Left lung (tissue), 10 donors: ENCODE data around the gene PADI1. TPM values are rescaled to one million over a fixed set of nuclear protein-coding genes. Genes with fewer than 3 reads are reported as not detected.

Source experiments
- ATAC-seq: fragments of 200-7000 bp; cut with Tn5 transposase; one replicate; pipeline ENCODE4 v1.9.1; 2020; ENCODE audit warnings: moderate library complexity
- DNase-seq, 4 donors: peaks; one replicate each; pipeline ENCODE4 v3.0.0-alpha.2; 2013 to 2020
- H3K27ac ChIP-seq, 2 donors: fragments of 200-600 bp; sonication (generic) in 1 of 2; one replicate each; pipeline versions ENCODE4 v1.5.0 to v1.8.0; 2020 to 2021
- H3K27me3 ChIP-seq, 2 donors: fragments of 200-600 bp; sonication (generic) in 1 of 2; one replicate each; pipeline versions ENCODE4 v1.5.0 to v1.8.0; 2020 to 2021
- H3K36me3 ChIP-seq, 2 donors: fragments of 200-600 bp; sonication (generic) in 1 of 2; one replicate each; pipeline versions ENCODE4 v1.5.0 to v1.8.0; 2020 to 2021
- H3K4me1 ChIP-seq, 2 donors: fragments of 200-600 bp; one replicate each; pipeline ENCODE4 v1.8.0; 2021
- H3K4me3 ChIP-seq, 2 donors: fragments of 200-600 bp; sonication (generic) in 1 of 2; one replicate each; pipeline versions ENCODE4 v1.5.0 to v1.8.0; 2020 to 2021; ENCODE audit warnings: mild to moderate bottlenecking in 1 of 2
- H3K9me3 ChIP-seq, 2 donors: fragments of 200-600 bp; sonication (generic) in 1 of 2; one replicate each; pipeline versions ENCODE4 v1.5.0 to v1.8.0; 2020 to 2021
- CTCF ChIP-seq, 2 donors: fragments of 200-600 bp; sonication (generic) in 1 of 2; IDR thresholded peaks; one replicate each; pipeline versions ENCODE4 v1.5.0 to v1.8.0; 2021; ENCODE audit warnings: antibody characterized with exemption in 2 of 2
- intact Hi-C, 2 donors: fragments of 100-400 bp; cut with DNase I; formaldehyde crosslinking; loops; one replicate each; pipeline versions ENCODE4 v1.11.2 to v1.14.2; 2022
- polyA plus RNA-seq, 6 donors: library from polyadenylated mRNA; unstranded; fragments of 120-200 nt; gene quantifications; one replicate each; pipeline ENCODE4 v1.2.1, GENCODE V29; 2013; ENCODE audit not compliant: insufficient read length in 6 of 6
- total RNA-seq, 2 donors: library from RNA; stranded (reverse); fragmentation: NEBNext Ultra II Directional; extraction: Animal tissue kit (Norgen Biotek cat#: 25700); gene quantifications; one replicate each; pipeline ENCODE4 v1.2.1, GENCODE V29; 2021
- donor health status: DM: no; HTN: yes; CAD: no.
- donor health status: DM: no; HTN: no; CAD: no.

The PADI1 gene
- total and polyA plus RNA-seq, 8 donors: not detected

- no peak for ATAC-seq
- Histone ChIP-seq H3K36me3 (no peaks in the 10 kb centered on the region), H3K4me3 (no peak overlapping the region), H3K27me3 (peaks cover 0 to 22% of the 10 kb centered on the region in 2 donors), H3K9me3 (no peaks in the 10 kb centered on the region), H3K27ac (no peak overlapping the region), H3K4me1 (no peaks in the 10 kb centered on the region)
- peak in 1 of 4 donors; percentile 70 for DNase-seq
- no peak for TF ChIP-seq CTCF (IDR thresholded peaks at IDR 0.05)
- intact Hi-C loops: no loop called here
Observed at GRCh38 chr1:17163789-17164666, 40.9 kb upstream of the PADI1 start.

GRCh38 chr1:17165823-17166222, 39.1 kb upstream of the PADI1 start:
- peaks cover 0 to 22% of the 10 kb centered on the region in 2 donors for H3K27me3 ChIP-seq
- no peak overlapping the region for H3K4me3 ChIP-seq
- H3K36me3 ChIP-seq: no peaks in the 10 kb centered on the region
- no peak overlapping the region for H3K27ac ChIP-seq
- no peak for ATAC-seq
- TF ChIP-seq CTCF (IDR thresholded peaks at IDR 0.05): no peak
- DNase-seq: no peak
- intact Hi-C loops: no loop called here
- H3K4me1 ChIP-seq: no peaks in the 10 kb centered on the region
- H3K9me3 ChIP-seq: no peaks in the 10 kb centered on the region

GRCh38 chr1:17167041-17167785, 37.7 kb upstream of the PADI1 start:
- ATAC-seq (no peak), DNase-seq (no peak)
- no peak overlapping the region for H3K27ac ChIP-seq
- no peak for TF ChIP-seq CTCF (IDR thresholded peaks at IDR 0.05)
- intact Hi-C loops: no loop called here
- no peaks in the 10 kb centered on the region for H3K4me1 ChIP-seq
- no peaks in the 10 kb centered on the region for H3K9me3 ChIP-seq
- H3K4me3 ChIP-seq: no peak overlapping the region
- H3K27me3 ChIP-seq: peaks cover 0 to 22% of the 10 kb centered on the region in 2 donors
- H3K36me3 ChIP-seq: no peaks in the 10 kb centered on the region

GRCh38 chr1:17167786-17168090, 37.2 kb upstream of the PADI1 start:
- Histone ChIP-seq H3K9me3 (no peaks in the 10 kb centered on the region), H3K27ac (no peak overlapping the region), H3K36me3 (no peaks in the 10 kb centered on the region), H3K4me3 (no peak overlapping the region), H3K4me1 (no peaks in the 10 kb centered on the region), H3K27me3 (peaks cover 0 to 22% of the 10 kb centered on the region in 2 donors)
- intact Hi-C loops: no loop called here
- no peak for ATAC-seq
- DNase-seq: no peak
- no peak for TF ChIP-seq CTCF (IDR thresholded peaks at IDR 0.05)
